Measurements from ENCODE around the gene MORC2. TPM values are rescaled to one million over a fixed set of nuclear protein-coding genes. Genes with fewer than 3 reads are reported as not detected.

Gene MORC2
- total and polyA plus RNA-seq, 7 donors = 15.6 to 35.9 (median 27.0) TPM

GRCh38 chr22:30892731-30893221 is 75.8 kb downstream of the MORC2 start:
- Histone ChIP-seq H3K27me3 (ENCODE audit: insufficient read depth in 3 of 3, low read length in 2 of 3) (no peaks in the 10 kb centered on the region), H3K36me3 (ENCODE audit: insufficient read depth in 1 of 2, low read depth in 1 of 2) (peaks cover 0 to 24% of the 10 kb centered on the region in 2 donors), H3K4me3 (no peak overlapping the region), H3K4me1 (no peaks in the 10 kb centered on the region), H3K9me3 (no peaks in the 10 kb centered on the region), H3K27ac (no peak overlapping the region)
- DNase-seq (no peak), ATAC-seq (no peak)
- 97 to 99% (median 98%) methylated on average over 5 of the region's 5 CpGs for WGBS, 3 donors
- TF ChIP-seq CTCF (IDR thresholded peaks at IDR 0.05) = no peak
- intact Hi-C loops (cut with DNase I) = loop anchor here in 1 of 2 donors (10.0 kb wide), 1 partner anchor 128 kb away; no protein-coding TSS in a partner anchor

GRCh38 chr22:30892286-30892685 is 76.3 kb downstream of the MORC2 start:
- no peak for ATAC-seq
- Histone ChIP-seq H3K36me3 (ENCODE audit: insufficient read depth in 1 of 2, low read depth in 1 of 2) (peaks cover 0 to 24% of the 10 kb centered on the region in 2 donors), H3K9me3 (no peaks in the 10 kb centered on the region), H3K27ac (no peak overlapping the region), H3K4me1 (no peaks in the 10 kb centered on the region), H3K4me3 (no peak overlapping the region), H3K27me3 (ENCODE audit: insufficient read depth in 3 of 3, low read length in 2 of 3) (no peaks in the 10 kb centered on the region)
- TF ChIP-seq CTCF (IDR thresholded peaks at IDR 0.05) = no peak
- DNase-seq = no peak
- WGBS, 3 donors = 90 to 93% (median 91%) methylated on average over 8 of the region's 8 CpGs
- intact Hi-C loops (cut with DNase I) = loop anchor here in 1 of 2 donors (10.0 kb wide), 1 partner anchor 127 kb away; no protein-coding TSS in a partner anchor

- WGBS, 3 donors = 80 to 85% (median 84%) methylated on average over 6 of the region's 6 CpGs
These were observed 76.8 kb downstream of the MORC2 start for GRCh38 chr22:30891781-30892180.

GRCh38 chr22:30891443-30891755 is 77.2 kb downstream of the MORC2 start:
- Histone ChIP-seq H3K4me1 (no peaks in the 10 kb centered on the region), H3K27ac (no peak overlapping the region), H3K4me3 (no peak overlapping the region), H3K36me3 (ENCODE audit: insufficient read depth in 1 of 2, low read depth in 1 of 2) (peaks cover 0 to 24% of the 10 kb centered on the region in 2 donors), H3K9me3 (no peaks in the 10 kb centered on the region), H3K27me3 (ENCODE audit: insufficient read depth in 3 of 3, low read length in 2 of 3) (no peaks in the 10 kb centered on the region)
- DNase-seq (no peak), ATAC-seq (no peak)
- intact Hi-C loops (cut with DNase I) = loop anchor here in 1 of 2 donors (10.0 kb wide), 1 partner anchor 127 kb away; no protein-coding TSS in a partner anchor
- 81 to 82% (median 81%) methylated on average over 8 of the region's 8 CpGs for WGBS, 3 donors
- no peak for TF ChIP-seq CTCF (IDR thresholded peaks at IDR 0.05)

More at GRCh38 chr22:30891781-30892180, 76.8 kb downstream of the MORC2 start:
- H3K9me3 ChIP-seq = no peaks in the 10 kb centered on the region
- no peak for TF ChIP-seq CTCF (IDR thresholded peaks at IDR 0.05)
- H3K36me3 ChIP-seq (ENCODE audit: insufficient read depth in 1 of 2, low read depth in 1 of 2) = peaks cover 0 to 24% of the 10 kb centered on the region in 2 donors
- intact Hi-C loops (cut with DNase I) = loop anchor here in 1 of 2 donors (10.0 kb wide), 1 partner anchor 127 kb away; no protein-coding TSS in a partner anchor
- H3K4me1 ChIP-seq = no peaks in the 10 kb centered on the region
- no peaks in the 10 kb centered on the region for H3K27me3 ChIP-seq (ENCODE audit: insufficient read depth in 3 of 3, low read length in 2 of 3)
- H3K4me3 ChIP-seq = no peak overlapping the region
- no peak for ATAC-seq
- no peak overlapping the region for H3K27ac ChIP-seq
- no peak for DNase-seq
